ENCODE measurements around the gene CEP41.
"Not testable (repeated sequence)": the region's sequence is repeated elsewhere in the genome, so short reads cannot be mapped to it uniquely, and the experiment has no call there.

The CEP41 gene

GRCh38 chr7:130458257-130458656, 17.4 kb upstream of the CEP41 start:
- DNase-seq = peak; percentile 15

GRCh38 chr7:130454959-130455358, 14.1 kb upstream of the CEP41 start:
- DNase-seq = no peak

GRCh38 chr7:130452951-130453350, 12.1 kb upstream of the CEP41 start:
- no peak for DNase-seq

- DNase-seq = not testable (repeated sequence)
Measured at GRCh38 chr7:130451344-130451743, 10.5 kb upstream of the CEP41 start.

GRCh38 chr7:130446259-130446658, 5.4 kb upstream of the CEP41 start:
- DNase-seq = no peak

- no peak for DNase-seq
Measured at GRCh38 chr7:130444751-130445407, 4.1 kb upstream of the CEP41 start.

- no peak for DNase-seq
Measured at GRCh38 chr7:130444234-130444633, 3.4 kb upstream of the CEP41 start.

- no peak for DNase-seq
Measured at GRCh38 chr7:130442601-130443000, 1.8 kb upstream of the CEP41 start.

GRCh38 chr7:130441408-130441869, 623 bp upstream of the CEP41 start:
- DNase-seq = no peak

- DNase-seq = no peak
Measured at GRCh38 chr7:130436253-130436652, 4.6 kb downstream of the CEP41 start.

GRCh38 chr7:130435311-130435854, 5.4 kb downstream of the CEP41 start:
- DNase-seq = no peak

GRCh38 chr7:130433301-130433700, 7.5 kb downstream of the CEP41 start:
- DNase-seq = no peak

- no peak for DNase-seq
Measured at GRCh38 chr7:130432886-130433285, 7.9 kb downstream of the CEP41 start.

- DNase-seq = no peak
Measured at GRCh38 chr7:130430841-130431666, 9.8 kb downstream of the CEP41 start.

GRCh38 chr7:130430115-130430514, 10.7 kb downstream of the CEP41 start:
- DNase-seq = no peak

- no peak for DNase-seq
Measured at GRCh38 chr7:130429019-130429418, 11.8 kb downstream of the CEP41 start.

GRCh38 chr7:130426564-130426963, 14.3 kb downstream of the CEP41 start:
- no peak for DNase-seq

- no peak for DNase-seq
Measured at GRCh38 chr7:130425796-130426195, 15.0 kb downstream of the CEP41 start.

GRCh38 chr7:130423501-130424037, 17.2 kb downstream of the CEP41 start:
- DNase-seq = no peak

GRCh38 chr7:130421684-130422083, 19.1 kb downstream of the CEP41 start:
- DNase-seq = no peak

GRCh38 chr7:130420943-130421578, 19.8 kb downstream of the CEP41 start:
- no peak for DNase-seq

GRCh38 chr7:130419658-130420057, 21.2 kb downstream of the CEP41 start:
- no peak for DNase-seq

GRCh38 chr7:130418306-130418705, 22.5 kb downstream of the CEP41 start:
- no peak for DNase-seq
